Uterus (tissue), 4 donors: Measurements from ENCODE around the gene BAD. TPM values are rescaled to one million over a fixed set of nuclear protein-coding genes. Genes with fewer than 3 reads are reported as not detected.

Experiments used
- DNase-seq, 2 donors: peaks; one replicate each; pipeline ENCODE4 v3.0.0-alpha.2; 2019 to 2020
- H3K27ac ChIP-seq, 2 donors: fragments of 200-600 bp; sonication (generic); 1 replicate in 1 of 2; 2 replicates in 1 of 2; pipeline ENCODE4 v1.5.1; 2016 to 2018
- H3K27me3 ChIP-seq, 2 donors: fragments of 200-600 bp; sonication (generic); one replicate each; pipeline ENCODE4 v1.5.1; 2018 to 2019; ENCODE audit warnings: control low read depth in 1 of 2
- H3K36me3 ChIP-seq, 2 donors: fragments of 200-600 bp; sonication (generic); one replicate each; pipeline ENCODE4 v1.5.1; 2019; ENCODE audit warnings: control low read depth in 1 of 2
- H3K4me1 ChIP-seq, 2 donors: fragments of 200-600 bp; sonication (generic); one replicate each; pipeline ENCODE4 v1.5.1; 2018 to 2019; ENCODE audit warnings: control low read depth in 1 of 2
- H3K4me3 ChIP-seq, 2 donors: fragments of 200-600 bp; sonication (generic); 1 replicate in 1 of 2; 2 replicates in 1 of 2; pipeline ENCODE4 v1.5.1; 2018 to 2019; ENCODE audit warnings: mild to moderate bottlenecking in 1 of 2
- H3K9me3 ChIP-seq, 2 donors: fragments of 200-600 bp; sonication (generic); one replicate each; pipeline ENCODE4 v1.5.1; 2019; ENCODE audit warnings: control low read depth in 1 of 2
- POLR2A ChIP-seq, 2 donors: fragments of 450-650 bp; IDR thresholded peaks; one replicate each; pipeline ENCODE4 v1.6.1; 2016; ENCODE audit warnings: antibody characterized with exemption in 2 of 2, mild to moderate bottlenecking in 1 of 2, moderate library complexity in 1 of 2
- intact Hi-C: fragments of 100-400 bp; cut with DNase I; formaldehyde crosslinking; loops from one replicate; pipeline ENCODE4 v1.15.1; 2023; ENCODE audit warnings: low total_unique reads
- total RNA-seq, 4 donors: library from RNA; depleted of rRNA in 3 of 4; stranded (reverse); fragments of >200 nt in 3 of 4; gene quantifications; one replicate each; pipeline versions ENCODE4 v1.1.0 to v1.2.4, GENCODE V29; 2014 to 2023
- TF ChIP-seq, protein P1 (sequence below), 4 experiments: fragments of 200-600 bp in 2 of 4; fragments of 450-650 bp in 2 of 4; sonication (generic) in 2 of 4; IDR thresholded peaks; one replicate each; pipeline ENCODE4 v1.5.1; 2016 to 2019; ENCODE audit warnings: antibody characterized with exemption in 4 of 4, mild to moderate bottlenecking in 2 of 4, moderate library complexity in 1 of 4
- donor health status: DM: yes; HTN: yes; CAD: no.

Gene BAD
- 10 to 100 TPM; 54.8 to 72.9 (median 62.0) TPM for total RNA-seq

- intact Hi-C loops, result no loop called here
- Histone ChIP-seq H3K4me1 (peaks cover 6 to 14% of the 10 kb centered on the region in 2 donors), H3K36me3 (no peaks in the 10 kb centered on the region)
Measured at GRCh38 chr11:64284048-64284961, at the start of gene BAD. Gene BAD, minus strand, starts transcription at chr11:64284665. Its CDS starts 297 bp downstream, at chr11:64284368.

DNA sequence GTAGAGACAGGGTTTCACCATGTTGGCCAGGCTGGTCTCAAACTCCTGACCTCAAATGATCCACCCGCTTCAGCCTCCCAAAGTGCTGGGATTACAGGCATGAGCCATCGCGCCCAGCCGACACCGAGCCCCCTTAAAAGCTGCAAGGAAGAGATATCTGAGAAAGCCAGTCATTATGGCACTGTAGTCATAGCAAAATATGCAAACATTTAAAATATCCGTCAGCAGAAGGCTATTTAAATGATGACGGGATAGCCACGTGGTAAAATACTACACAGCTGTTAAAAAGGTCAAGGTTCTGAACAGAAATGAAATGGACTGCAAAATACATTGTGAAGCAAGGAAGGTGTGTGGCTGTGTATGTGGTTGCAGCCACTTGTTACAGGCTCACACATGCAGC, 49.1 kb upstream of the BAD start:
- Histone ChIP-seq H3K36me3 (no peaks in the 10 kb centered on the region), H3K4me1 (no peaks in the 10 kb centered on the region), H3K9me3 (no peaks in the 10 kb centered on the region), H3K27me3 (no peaks in the 10 kb centered on the region), H3K27ac (no peak overlapping the region), H3K4me3 (no peak overlapping the region)
- DNase-seq, result no peak
- intact Hi-C loops, result no loop called here
- TF ChIP-seq, protein P1, sequence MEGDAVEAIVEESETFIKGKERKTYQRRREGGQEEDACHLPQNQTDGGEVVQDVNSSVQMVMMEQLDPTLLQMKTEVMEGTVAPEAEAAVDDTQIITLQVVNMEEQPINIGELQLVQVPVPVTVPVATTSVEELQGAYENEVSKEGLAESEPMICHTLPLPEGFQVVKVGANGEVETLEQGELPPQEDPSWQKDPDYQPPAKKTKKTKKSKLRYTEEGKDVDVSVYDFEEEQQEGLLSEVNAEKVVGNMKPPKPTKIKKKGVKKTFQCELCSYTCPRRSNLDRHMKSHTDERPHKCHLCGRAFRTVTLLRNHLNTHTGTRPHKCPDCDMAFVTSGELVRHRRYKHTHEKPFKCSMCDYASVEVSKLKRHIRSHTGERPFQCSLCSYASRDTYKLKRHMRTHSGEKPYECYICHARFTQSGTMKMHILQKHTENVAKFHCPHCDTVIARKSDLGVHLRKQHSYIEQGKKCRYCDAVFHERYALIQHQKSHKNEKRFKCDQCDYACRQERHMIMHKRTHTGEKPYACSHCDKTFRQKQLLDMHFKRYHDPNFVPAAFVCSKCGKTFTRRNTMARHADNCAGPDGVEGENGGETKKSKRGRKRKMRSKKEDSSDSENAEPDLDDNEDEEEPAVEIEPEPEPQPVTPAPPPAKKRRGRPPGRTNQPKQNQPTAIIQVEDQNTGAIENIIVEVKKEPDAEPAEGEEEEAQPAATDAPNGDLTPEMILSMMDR (IDR thresholded peaks at IDR 0.05), result no peak
- TF ChIP-seq POLR2A (IDR thresholded peaks at IDR 0.05), result no peak

More at GRCh38 chr11:64284048-64284961, at the start of gene BAD:
- H3K9me3 ChIP-seq, result no peaks in the 10 kb centered on the region
- peak within 1 kb of the TSS; percentile 94 to 98 for H3K27ac ChIP-seq
- TF ChIP-seq POLR2A (IDR thresholded peaks at IDR 0.05), result peak; percentile 42 to 54
- TF ChIP-seq, protein P1 (IDR thresholded peaks at IDR 0.05), result no peak
- H3K27me3 ChIP-seq, result no peaks in the 10 kb centered on the region
- H3K4me3 ChIP-seq, result peak within 1 kb of the TSS; percentile 64 to 74
- DNase-seq, result peak; percentile 95 to 96

- Histone ChIP-seq H3K4me3 (no peak overlapping the region), H3K4me1 (no peaks in the 10 kb centered on the region), H3K27me3 (no peaks in the 10 kb centered on the region), H3K36me3 (no peaks in the 10 kb centered on the region), H3K9me3 (no peaks in the 10 kb centered on the region), H3K27ac (no peak overlapping the region)
- intact Hi-C loops, result no loop called here
- TF ChIP-seq, protein P1 (IDR thresholded peaks at IDR 0.05), result peak in 3 of 4 experiments; percentile 14 to 40 (median 23)
- TF ChIP-seq POLR2A (IDR thresholded peaks at IDR 0.05), result no peak
- DNase-seq, result peak in 1 of 2 donors; percentile 60
Measured at GRCh38 chr11:64331569-64332371, 47.3 kb upstream of the BAD start.

DNA sequence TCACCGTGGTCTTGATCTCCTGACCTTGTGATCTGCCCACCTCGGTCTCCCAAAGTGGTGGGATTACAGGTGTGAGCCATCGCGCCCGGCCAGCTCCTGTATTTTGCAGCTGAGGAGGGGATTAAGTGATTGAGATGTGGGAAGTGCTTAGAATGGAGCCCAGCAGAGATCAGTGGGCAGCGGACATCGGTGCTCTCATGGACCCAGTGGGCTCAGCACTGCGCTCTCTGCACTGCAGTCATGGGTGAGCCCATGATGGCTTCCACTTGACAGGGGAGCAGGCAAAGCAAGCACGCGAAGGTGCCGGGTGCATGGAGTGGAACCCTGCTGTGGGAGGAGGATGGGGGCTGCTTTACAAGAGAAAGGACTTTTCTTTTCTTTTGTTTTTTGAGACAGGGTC, 46.4 kb upstream of the BAD start:
- no peak for TF ChIP-seq POLR2A (IDR thresholded peaks at IDR 0.05)
- TF ChIP-seq, protein P1 (IDR thresholded peaks at IDR 0.05), result no peak
- no peaks in the 10 kb centered on the region for H3K4me1 ChIP-seq
- no peak for DNase-seq
- intact Hi-C loops, result no loop called here
- no peaks in the 10 kb centered on the region for H3K36me3 ChIP-seq
- no peak overlapping the region for H3K27ac ChIP-seq
- no peaks in the 10 kb centered on the region for H3K27me3 ChIP-seq
- H3K4me3 ChIP-seq, result no peak overlapping the region
- no peaks in the 10 kb centered on the region for H3K9me3 ChIP-seq
